GM21515 (cell line): Measurements from ENCODE around the gene PEPD.

Experiments
- ATAC-seq: cut with Tn5 transposase; IDR thresholded peaks from one replicate; pipeline ENCODE4 v1.9.1; 2021; ENCODE audit not compliant: unreplicated experiment

Gene PEPD

GRCh38 chr19:33410915-33411401 lies 110.6 kb downstream of the PEPD start:
- ATAC-seq, result no peak

DNA sequence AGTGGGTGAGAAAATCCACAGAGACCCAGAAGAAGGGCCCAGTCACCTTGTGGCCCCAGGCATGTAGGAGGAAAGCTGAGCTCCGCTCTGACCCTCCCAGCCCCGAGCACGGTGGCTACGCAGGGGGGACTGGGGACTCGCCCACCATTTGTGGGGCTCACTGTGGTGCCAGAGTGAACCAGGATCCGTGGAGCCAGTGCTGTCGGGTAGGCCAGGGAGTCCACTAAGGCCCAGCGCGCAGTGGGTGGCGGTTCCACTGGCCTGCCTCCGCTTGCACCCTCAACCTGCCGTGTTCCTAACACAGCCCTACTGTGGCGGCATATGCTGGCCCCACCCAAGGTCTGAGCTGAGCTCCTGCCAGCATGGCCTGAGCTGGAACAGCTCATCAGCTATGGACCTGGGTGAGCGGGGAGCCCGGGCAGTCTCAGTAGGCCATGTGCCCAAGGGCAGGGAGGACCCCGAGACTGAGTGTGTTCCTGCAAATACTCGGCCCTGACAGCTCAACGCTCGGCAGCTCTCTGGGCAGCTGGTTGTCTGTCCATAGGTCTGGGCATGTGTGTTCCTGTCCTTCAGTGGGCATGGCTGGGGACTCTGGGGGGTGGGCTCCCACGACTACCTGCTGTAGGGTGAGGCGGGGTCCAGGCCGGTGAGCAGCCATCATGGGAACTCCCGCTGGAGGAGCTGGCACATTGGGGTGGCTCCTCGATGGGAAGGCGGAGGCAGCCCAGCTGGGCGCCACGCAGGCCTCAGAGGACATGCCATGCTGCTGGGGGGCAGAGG lies 111.5 kb downstream of the PEPD start:
- no peak for ATAC-seq

DNA sequence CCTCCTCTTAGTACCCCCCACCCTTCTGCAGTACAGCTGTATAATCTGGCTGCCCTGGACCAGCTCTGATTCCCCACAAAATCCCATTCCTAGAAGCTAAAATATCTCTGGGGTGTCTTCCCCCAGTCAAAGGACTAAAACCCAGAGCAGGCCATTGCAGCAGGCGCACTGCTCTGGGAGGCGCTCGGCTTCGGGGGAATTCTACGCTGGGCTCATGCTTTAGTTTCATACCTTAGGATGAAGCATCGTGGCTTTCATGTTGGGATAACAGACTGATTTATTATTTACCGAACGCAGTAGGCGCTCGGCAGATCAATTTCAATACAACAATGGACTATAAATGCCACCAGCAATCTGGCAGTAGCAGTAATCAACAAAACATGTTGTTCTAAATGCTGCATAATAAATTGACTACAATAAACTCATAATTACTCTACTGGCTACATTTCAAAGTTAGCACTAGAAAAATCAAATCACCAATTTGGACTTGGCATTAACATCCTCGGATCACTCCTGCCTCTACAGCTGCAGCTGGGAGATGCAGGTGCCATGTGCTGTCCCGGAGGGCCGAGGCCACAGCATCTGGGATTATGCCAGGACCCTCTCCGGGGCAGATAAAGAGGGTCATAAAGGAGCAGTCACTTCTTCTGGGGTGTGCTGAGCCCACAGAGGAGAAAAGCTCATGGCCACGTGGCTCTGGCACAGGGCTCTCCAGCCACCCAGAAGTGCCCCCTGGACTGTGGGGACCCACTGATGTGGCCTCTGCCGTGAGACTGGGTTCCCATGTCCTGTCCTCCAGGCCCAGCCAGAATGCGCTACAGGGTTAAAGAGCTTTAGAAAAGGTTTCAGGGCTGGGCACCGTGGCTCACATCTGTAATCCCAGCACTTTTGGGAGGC lies 112.8 kb downstream of the PEPD start:
- no peak for ATAC-seq

- ATAC-seq, result no peak
Measured at GRCh38 chr19:33408116-33408515, 113.5 kb downstream of the PEPD start.

GRCh38 chr19:33407716-33408115 lies 113.9 kb downstream of the PEPD start:
- ATAC-seq, result no peak

DNA sequence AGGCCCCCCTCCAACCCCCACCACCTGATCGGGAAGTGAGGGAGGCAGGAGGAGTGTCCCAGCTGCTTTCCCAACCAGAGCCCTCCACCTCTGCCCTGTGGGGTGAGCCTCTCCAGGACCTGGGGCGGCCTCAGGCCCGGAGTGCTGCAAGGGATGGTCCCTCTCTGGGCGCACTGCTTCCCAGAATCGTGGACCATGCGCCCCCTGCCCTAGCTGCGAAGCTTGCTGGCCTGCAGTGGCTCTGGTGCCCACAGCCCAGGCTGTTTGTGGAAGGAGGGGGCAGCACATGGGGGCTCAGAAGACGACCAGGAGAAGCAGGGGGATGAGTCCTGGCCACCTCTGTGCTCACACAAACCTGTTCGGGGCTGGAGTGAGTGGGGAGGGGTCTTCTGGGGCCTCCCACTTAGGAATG lies 114.4 kb downstream of the PEPD start:
- ATAC-seq, result no peak

DNA sequence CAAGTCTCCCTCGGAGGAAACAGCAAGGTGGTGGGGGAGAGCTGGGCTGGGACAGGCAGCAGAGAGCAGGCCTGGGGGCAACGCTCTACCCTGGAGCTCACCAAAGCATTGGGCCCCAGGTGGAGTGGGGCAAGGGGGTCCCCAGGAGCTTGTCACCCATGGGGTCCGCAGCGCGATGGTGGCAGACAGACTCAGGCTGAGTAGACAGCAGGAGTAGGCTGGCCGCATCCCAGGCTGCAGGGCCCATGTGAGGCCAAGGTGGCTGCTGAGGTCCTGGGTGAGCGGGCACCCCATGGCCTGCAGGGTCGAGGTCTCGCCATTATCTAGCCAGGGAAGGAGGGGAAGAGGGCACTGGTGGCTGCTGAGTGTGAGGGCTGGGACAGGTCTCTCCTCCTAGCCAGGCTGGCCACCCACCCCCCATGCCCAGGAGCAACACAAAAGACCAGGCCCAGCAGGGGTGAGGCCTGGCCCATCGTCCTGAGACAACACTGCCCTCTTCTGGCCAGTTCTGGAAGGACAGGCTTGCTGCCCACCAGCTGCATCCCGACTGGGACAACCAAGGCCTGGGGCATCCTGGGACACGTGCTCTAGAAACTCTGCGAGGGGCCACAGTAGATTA lies 115.0 kb downstream of the PEPD start:
- ATAC-seq, result no peak

- no peak for ATAC-seq
Measured at GRCh38 chr19:33405553-33406461, 115.8 kb downstream of the PEPD start.

- ATAC-seq, result no peak
Measured at GRCh38 chr19:33405254-33405552, 116.4 kb downstream of the PEPD start.

DNA sequence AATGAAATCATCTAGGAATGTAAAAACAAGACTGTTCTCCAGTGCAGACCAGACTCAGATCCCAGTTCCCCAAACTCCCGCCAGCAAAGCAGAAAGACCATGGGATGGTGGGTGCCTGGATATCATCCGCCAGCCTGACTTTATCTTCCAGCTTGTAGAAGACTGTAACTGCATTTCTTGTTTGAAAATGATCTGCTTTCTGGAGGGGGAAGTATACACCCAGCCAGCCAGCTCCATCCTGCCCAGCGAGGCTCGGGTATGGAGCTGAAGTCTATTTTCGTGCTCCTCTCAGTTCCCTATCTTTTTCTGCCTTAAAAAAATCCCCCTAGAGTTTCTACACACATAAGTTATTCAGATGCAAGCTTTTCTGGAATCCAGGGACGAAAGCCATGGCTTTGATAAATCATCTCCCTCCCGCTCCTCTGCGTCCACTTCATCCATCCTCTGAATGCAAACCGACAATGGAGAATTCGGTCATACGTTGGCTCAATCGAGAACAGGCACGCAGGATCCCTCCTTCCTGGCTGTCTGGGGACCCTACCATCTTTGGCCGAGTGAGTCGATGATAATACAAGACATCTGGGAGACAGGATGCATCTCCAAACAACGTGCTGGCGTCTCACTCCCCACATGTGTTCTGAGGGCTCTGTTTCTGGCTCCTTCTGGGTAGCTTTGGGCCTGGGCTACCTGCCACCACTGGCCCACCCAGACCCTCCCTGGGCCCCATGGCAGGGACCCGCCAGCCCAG lies 116.9 kb downstream of the PEPD start:
- ATAC-seq, result no peak

DNA sequence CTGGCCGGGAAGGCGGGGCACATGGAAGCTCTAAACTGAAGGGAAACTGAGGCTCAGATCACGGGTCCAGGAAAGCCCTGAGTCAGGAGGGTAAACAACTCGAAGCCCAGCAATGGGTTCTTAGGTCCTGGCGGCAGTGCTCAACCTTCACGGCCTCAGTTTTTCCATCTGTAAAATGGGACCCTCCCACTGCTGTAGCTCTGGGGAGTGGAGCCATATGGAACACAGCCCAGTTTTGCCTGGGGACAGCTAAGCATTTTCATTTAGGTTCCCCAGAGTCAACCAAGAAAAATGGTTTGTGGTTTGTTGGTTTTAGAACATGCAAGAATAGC lies 117.7 kb downstream of the PEPD start:
- ATAC-seq, result no peak

DNA sequence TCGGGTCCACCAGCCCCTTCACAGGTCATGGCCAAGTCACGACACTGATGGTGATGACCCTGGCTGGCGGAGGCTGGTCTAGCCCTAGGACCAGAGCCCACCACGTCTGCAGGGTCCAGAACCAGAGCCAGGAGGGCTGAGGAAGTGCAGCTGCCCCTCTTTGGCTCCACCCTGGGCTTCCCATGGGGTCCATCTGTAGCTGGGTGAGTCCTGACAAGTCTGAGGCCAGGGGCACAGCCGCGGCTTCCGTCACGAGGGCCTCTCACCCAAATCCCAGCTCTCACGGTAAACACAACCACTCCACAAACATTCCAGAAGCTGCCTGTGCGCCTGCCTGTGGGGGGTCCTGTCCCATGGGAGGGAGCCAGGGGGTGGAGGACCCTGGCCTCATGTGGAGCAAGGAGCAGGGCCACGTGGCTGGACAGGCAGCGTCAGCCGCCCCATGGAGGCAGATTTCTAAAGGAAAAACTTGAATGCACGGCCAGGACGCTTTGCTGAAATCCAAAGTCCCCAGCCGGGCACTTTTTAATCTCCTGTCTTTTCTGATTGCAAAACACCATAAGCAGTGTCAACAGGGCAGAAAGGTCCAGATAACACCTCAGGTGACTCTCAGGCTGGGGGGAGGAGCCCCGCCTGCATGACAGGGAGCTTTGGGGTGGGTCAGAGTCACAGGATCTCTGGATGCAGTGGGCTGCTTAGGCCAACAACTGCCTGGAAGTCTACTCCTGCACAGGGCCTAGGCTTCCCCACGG lies 118.2 kb downstream of the PEPD start:
- ATAC-seq, result no peak

- ATAC-seq, result no peak
Measured at GRCh38 chr19:33402421-33403220, 119.0 kb downstream of the PEPD start.

DNA sequence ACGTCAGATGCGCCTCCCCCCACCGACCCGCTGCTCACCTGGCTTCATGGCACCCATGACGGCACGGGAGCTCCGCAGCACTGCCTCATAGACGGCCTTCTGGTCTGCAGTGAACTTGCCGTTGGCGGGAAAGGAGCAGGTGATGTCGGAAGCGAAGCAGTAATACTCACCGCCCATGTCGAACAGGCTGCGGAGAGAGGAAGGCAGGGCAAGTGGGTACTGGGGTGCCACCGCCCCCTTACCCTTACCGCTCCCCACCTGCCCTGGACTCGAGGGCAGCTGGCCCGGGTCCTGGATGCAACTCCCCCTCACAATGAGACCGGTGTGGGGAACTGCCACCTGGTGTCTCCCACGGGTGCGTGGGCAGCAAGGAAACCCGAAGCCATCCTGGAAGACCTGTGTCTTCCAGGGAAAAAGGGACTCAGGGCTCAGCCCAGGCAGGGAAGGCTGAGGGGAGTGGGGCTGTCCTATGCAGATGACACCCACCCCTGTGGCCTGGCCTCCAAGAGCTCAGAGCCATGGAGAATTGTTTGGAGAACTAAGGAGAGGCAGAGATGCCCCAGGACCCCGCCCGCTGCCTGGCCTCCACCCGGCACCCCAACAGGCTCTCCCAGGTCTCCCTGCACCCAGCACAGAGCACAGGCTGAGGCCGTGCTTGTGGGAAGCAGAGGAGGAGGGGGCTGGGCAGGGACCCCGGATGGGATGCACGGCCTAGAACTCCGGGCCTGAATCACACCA lies 119.7 kb downstream of the PEPD start:
- no peak for ATAC-seq

DNA sequence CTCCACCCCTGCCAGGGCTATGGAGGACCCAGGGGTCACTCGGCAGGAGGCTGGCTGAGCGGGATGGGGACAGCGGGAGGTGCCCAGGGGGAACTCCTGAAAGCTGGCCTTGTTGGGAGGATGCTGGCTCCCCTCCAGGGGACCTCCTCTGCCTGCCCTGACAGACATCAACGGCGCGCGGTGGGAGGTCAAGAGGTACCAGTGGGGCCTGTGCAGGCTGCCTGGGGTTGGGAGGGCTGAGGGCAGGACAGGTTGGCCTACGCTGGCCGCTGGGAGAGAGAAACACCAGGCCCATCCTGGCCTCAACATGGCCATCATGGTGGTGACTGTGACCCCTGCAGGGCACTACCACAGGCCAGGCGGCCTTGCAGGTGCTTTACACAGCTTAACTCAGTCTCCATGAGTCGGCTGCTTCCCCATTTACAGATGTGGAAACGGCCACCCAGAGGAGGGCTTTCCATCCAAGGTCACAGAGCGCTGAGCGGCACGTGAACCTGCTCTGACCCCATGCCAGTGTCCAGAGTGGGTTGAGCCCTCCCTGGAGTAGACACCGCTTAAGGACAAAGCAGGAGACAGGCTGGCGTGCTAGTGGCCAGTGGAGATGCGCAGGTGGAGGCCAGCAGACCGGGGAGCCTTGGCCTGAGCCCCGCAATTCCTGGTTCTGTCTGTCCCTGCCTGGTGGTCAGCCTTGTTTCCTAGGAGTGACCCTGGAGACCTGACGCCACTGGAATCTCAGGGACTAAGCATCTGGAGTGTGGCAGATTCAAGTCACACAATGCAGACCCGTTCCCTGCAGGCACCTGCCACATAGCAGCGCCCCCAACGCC lies 120.5 kb downstream of the PEPD start:
- ATAC-seq, result no peak

DNA sequence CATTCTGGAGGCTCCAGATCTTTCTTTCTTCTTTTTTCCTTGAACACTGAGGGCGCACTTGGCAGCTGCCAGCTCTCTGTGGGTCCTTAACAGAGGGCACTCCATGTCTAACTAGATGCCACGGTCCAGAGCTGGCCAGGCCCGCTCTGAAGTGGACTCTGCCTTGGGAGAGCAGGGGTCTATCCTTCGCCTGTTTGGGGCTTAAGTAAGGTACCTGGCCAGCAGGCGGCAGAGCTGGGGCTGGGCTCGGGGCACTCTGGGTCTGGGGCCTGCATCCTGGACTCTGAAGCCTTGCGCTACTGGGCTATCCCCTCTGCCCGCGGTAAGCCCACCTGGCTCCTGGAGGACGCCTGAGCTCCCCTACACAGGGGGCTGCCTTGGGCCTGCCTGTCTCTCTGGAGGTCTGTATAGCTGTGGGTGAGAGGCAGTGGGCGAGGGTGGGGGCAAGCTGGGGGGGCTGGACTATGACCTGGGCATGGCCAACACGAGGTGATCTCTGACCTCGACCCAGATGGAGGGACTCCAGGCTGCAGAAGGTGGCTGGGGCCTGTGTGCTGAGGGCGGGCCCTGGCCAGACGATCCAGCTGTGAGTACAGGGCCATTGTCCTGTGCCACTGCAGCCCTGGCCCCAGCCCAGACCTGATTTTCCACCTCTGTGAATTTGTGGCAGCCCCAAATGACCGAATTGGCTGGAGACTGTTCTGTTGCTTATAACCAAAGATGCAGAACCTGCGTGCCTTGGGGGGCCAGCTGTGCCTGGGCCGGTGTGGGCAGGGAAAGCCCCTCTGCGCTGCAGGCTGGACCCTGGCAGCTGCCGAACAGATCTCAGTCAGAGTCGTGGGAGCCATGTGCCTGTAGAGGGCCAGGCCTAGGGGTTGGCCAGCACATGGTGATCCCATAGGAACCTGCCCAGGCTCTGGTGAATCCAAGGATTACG lies 121.6 kb downstream of the PEPD start:
- ATAC-seq, result no peak
